H54 (cell line): ENCODE results near the gene CFAP100.

ENCODE experiments used
- DNase-seq: peaks from one replicate; pipeline ENCODE4 v3.0.0; 2011; ENCODE audit warnings: low spot score, mixed read lengths; ENCODE audit not compliant: insufficient read length
- FAIRE-seq: peaks from 3 replicates; lab custom pipeline; 2011; peaks lifted over from hg19 to GRCh38; lab: Jason Lieb, UNC
- POLR2A ChIP-seq: IDR thresholded peaks from 2 replicates; pipeline ENCODE4 v1.6.1; 2011; ENCODE audit warnings: low read depth, mild to moderate bottlenecking, low read length

Gene CFAP100

GRCh38 chr3:126397610-126398422, 3.1 kb downstream of the CFAP100 start:
- no peak for FAIRE-seq
- no peak for DNase-seq
- no peak for TF ChIP-seq POLR2A

GRCh38 chr3:126398423-126399350, 4.0 kb downstream of the CFAP100 start:
- no peak for TF ChIP-seq POLR2A
- FAIRE-seq (no peak), DNase-seq (no peak)

- DNase-seq: no peak
- FAIRE-seq: no peak
- TF ChIP-seq POLR2A: no peak
Measured at GRCh38 chr3:126399351-126399735, 4.6 kb downstream of the CFAP100 start.

- DNase-seq (no peak), FAIRE-seq (no peak)
- no peak for TF ChIP-seq POLR2A
Measured at GRCh38 chr3:126399756-126400155, 5.0 kb downstream of the CFAP100 start.

- TF ChIP-seq POLR2A: no peak
- DNase-seq (no peak), FAIRE-seq (no peak)
Measured at GRCh38 chr3:126401611-126402160, 7.0 kb downstream of the CFAP100 start.

GRCh38 chr3:126402178-126402577, 7.5 kb downstream of the CFAP100 start:
- DNase-seq (no peak), FAIRE-seq (no peak)
- TF ChIP-seq POLR2A: no peak

- DNase-seq: no peak
- FAIRE-seq: no peak
- no peak for TF ChIP-seq POLR2A
Measured at GRCh38 chr3:126402666-126403302, 8.1 kb downstream of the CFAP100 start.

GRCh38 chr3:126406389-126407296, 11.9 kb downstream of the CFAP100 start:
- FAIRE-seq: no peak
- TF ChIP-seq POLR2A: no peak
- no peak for DNase-seq

- TF ChIP-seq POLR2A: no peak
- DNase-seq: no peak
- no peak for FAIRE-seq
Measured at GRCh38 chr3:126407412-126408044, 12.8 kb downstream of the CFAP100 start.

- TF ChIP-seq POLR2A: no peak
- DNase-seq (no peak), FAIRE-seq (no peak)
Measured at GRCh38 chr3:126408099-126408498, 13.4 kb downstream of the CFAP100 start.

- no peak for TF ChIP-seq POLR2A
- FAIRE-seq (no peak), DNase-seq (no peak)
Measured at GRCh38 chr3:126412841-126413692, 18.4 kb downstream of the CFAP100 start.
